GM23338 (cell line): ENCODE data around the gene MYO18B. TPM values are rescaled to one million over a fixed set of nuclear protein-coding genes. Genes with fewer than 3 reads are reported as not detected.

Experiments used
- ATAC-seq: fragments of 200-7000 bp; cut with Tn5 transposase; 3 replicates; pipeline ENCODE4 v1.9.1; 2020
- DNase-seq: peaks from one replicate; pipeline ENCODE4 v3.0.0-alpha.2; 2015; ENCODE audit warnings: low spot score
- H2AFZ ChIP-seq: fragments of 200-600 bp; sonication (generic); 2 replicates; pipeline ENCODE4 v1.8.0; 2016; ENCODE audit warnings: antibody characterized with exemption, mild to moderate bottlenecking, moderate library complexity
- H3F3A ChIP-seq: fragments of 200-600 bp; sonication (generic); replicated peaks from 2 replicates; pipeline ENCODE4 v1.8.0; 2017; ENCODE audit warnings: antibody characterized with exemption, mixed run types, low read depth
- H3K27ac ChIP-seq: fragments of 200-600 bp; sonication (generic); 2 replicates; pipeline ENCODE4 v1.6.1; 2016; ENCODE audit warnings: low read depth
- H3K27me3 ChIP-seq: fragments of 200-600 bp; sonication (generic); 2 replicates; pipeline ENCODE4 v1.8.0; 2016; ENCODE audit warnings: mild to moderate bottlenecking, mixed run types, moderate library complexity; ENCODE audit not compliant: insufficient read depth
- H3K36me3 ChIP-seq: fragments of 200-600 bp; sonication (generic); 2 replicates; pipeline ENCODE4 v1.8.0; 2016; ENCODE audit warnings: mild to moderate bottlenecking; ENCODE audit not compliant: insufficient read depth
- H3K4me1 ChIP-seq: fragments of 200-600 bp; sonication (generic); 2 replicates; pipeline ENCODE4 v1.8.0; 2016; ENCODE audit warnings: mild to moderate bottlenecking, moderate library complexity; ENCODE audit not compliant: insufficient read depth
- H3K4me2 ChIP-seq: fragments of 200-600 bp; sonication (generic); 2 replicates; pipeline ENCODE4 v1.7.1; 2017; ENCODE audit warnings: mixed run types
- H3K4me3 ChIP-seq: fragments of 200-600 bp; sonication (generic); 2 replicates; pipeline ENCODE4 v1.6.1; 2016; ENCODE audit warnings: mixed run types
- H3K79me2 ChIP-seq: fragments of 200-600 bp; sonication (generic); replicated peaks from 2 replicates; pipeline ENCODE4 v1.8.0; 2017; ENCODE audit warnings: mild to moderate bottlenecking; ENCODE audit not compliant: insufficient read depth
- H3K9me2 ChIP-seq: fragments of 200-600 bp; sonication (generic); 2 replicates; pipeline ENCODE4 v1.8.0; 2017; ENCODE audit not compliant: insufficient read depth
- H4K20me1 ChIP-seq: fragments of 200-600 bp; sonication (generic); replicated peaks from 2 replicates; pipeline ENCODE4 v1.8.0; 2017; ENCODE audit warnings: mild to moderate bottlenecking; ENCODE audit not compliant: insufficient read depth
- H3K27ac Mint-ChIP-seq: 2 replicates; pipeline ENCODE4 v1.8.0; 2020; ENCODE audit warnings: inconsistent platforms, mild to moderate bottlenecking, moderate library complexity, mixed read lengths
- H3K27me3 Mint-ChIP-seq: 3 replicates; pipeline ENCODE4 v1.8.0; 2022; ENCODE audit warnings: low read depth, mild to moderate bottlenecking, moderate library complexity, mixed read lengths, inconsistent platforms; ENCODE audit not compliant: insufficient read depth, poor library complexity
- H3K36me3 Mint-ChIP-seq: 3 replicates; pipeline ENCODE4 v1.8.0; 2021; ENCODE audit warnings: low read depth, mild to moderate bottlenecking, inconsistent platforms, moderate library complexity, mixed read lengths
- H3K4me1 Mint-ChIP-seq: 3 replicates; pipeline ENCODE4 v1.8.0; 2020; ENCODE audit warnings: mild to moderate bottlenecking, inconsistent platforms, mixed read lengths
- H3K4me3 Mint-ChIP-seq: 3 replicates; pipeline ENCODE4 v1.8.0; 2021; ENCODE audit warnings: moderate library complexity, mild to moderate bottlenecking, inconsistent platforms, mixed read lengths
- H3K9me3 Mint-ChIP-seq: 3 replicates; pipeline ENCODE4 v1.8.0; 2020; ENCODE audit warnings: moderate library complexity, mild to moderate bottlenecking, inconsistent platforms, mixed read lengths
- CREB1 ChIP-seq: fragments of 250-450 bp; sonication (Bioruptor Pico); IDR thresholded peaks from 2 replicates; pipeline ENCODE4 v1.5.0; 2020; ENCODE audit warnings: low read depth, mild to moderate bottlenecking, moderate library complexity
- CTCF ChIP-seq, 2 experiments: fragments of 200-600 bp in 1 of 2; sonication (generic) in 1 of 2; conservative IDR thresholded peaks; 2 replicates each; pipeline versions ENCODE4 v1.5.1 to v1.6.1; 2016 to 2017; ENCODE audit warnings: antibody characterized with exemption in 2 of 2, low read depth in 2 of 2, mild to moderate bottlenecking in 2 of 2, moderate library complexity in 1 of 2
- ETS1 ChIP-seq: IDR thresholded peaks from 2 replicates; pipeline ENCODE4 v1.6.1; 2016; ENCODE audit warnings: antibody characterized with exemption
- EZH2 ChIP-seq: fragments of 200-600 bp; sonication (generic); IDR thresholded peaks from one replicate; pipeline ENCODE4 v1.8.0; 2017; ENCODE audit warnings: antibody characterized with exemption, mild to moderate bottlenecking, low read depth; ENCODE audit not compliant: unreplicated experiment
- EZH2phosphoT487 ChIP-seq: fragments of 200-600 bp; sonication (generic); IDR thresholded peaks from one replicate; pipeline ENCODE4 v1.8.1; 2018; ENCODE audit warnings: antibody characterized with exemption; ENCODE audit not compliant: unreplicated experiment
- JUNB ChIP-seq: IDR thresholded peaks from one replicate; pipeline ENCODE4 v1.6.1; 2016; ENCODE audit warnings: antibody characterized with exemption; ENCODE audit not compliant: unreplicated experiment
- NANOG ChIP-seq: IDR thresholded peaks from 2 replicates; pipeline ENCODE4 v1.6.1; 2016; ENCODE audit warnings: antibody characterized with exemption, borderline replicate concordance
- POLR2AphosphoS5 ChIP-seq: IDR thresholded peaks from 2 replicates; pipeline ENCODE4 v1.6.1; 2016; ENCODE audit warnings: antibody characterized with exemption, low read depth
- REST ChIP-seq: IDR thresholded peaks from one replicate; pipeline ENCODE4 v1.6.1; 2018; ENCODE audit warnings: antibody characterized with exemption; ENCODE audit not compliant: unreplicated experiment
- STAT1 ChIP-seq: IDR thresholded peaks from one replicate; pipeline ENCODE4 v1.6.1; 2016; ENCODE audit warnings: antibody characterized with exemption; ENCODE audit not compliant: unreplicated experiment
- ZNF114 ChIP-seq: fragments of 250-450 bp; sonication (Bioruptor Pico); IDR thresholded peaks from 2 replicates; pipeline ENCODE4 v1.5.0; 2020; ENCODE audit warnings: mild to moderate bottlenecking, moderate library complexity
- ZNF331 ChIP-seq: fragments of 250-450 bp; sonication (Bioruptor Pico); IDR thresholded peaks from 2 replicates; pipeline ENCODE4 v1.5.0; 2020; ENCODE audit warnings: low read depth, mild to moderate bottlenecking, moderate library complexity
- ZNF462 ChIP-seq: fragments of 250-450 bp; sonication (Bioruptor Pico); IDR thresholded peaks from 2 replicates; pipeline ENCODE4 v1.5.0; 2020; ENCODE audit warnings: mild to moderate bottlenecking, moderate library complexity
- polyA plus RNA-seq: library from polyadenylated mRNA; unstranded; fragments of >200 nt; fragmentation: Nextera tagmentation; extraction: Ambion mirVana; gene quantifications from 2 replicates; pipeline ENCODE4 v1.2.1, GENCODE V29; 2016
- total RNA-seq: library from RNA; depleted of rRNA; stranded (reverse); fragments of >200 nt; shearing (Covaris generic); gene quantifications from 2 replicates; pipeline ENCODE4 v1.2.3, GENCODE V29; 2014

The MYO18B gene
- total and polyA plus RNA-seq, 2 experiments from 2014 or later = 0.36 to 0.45 TPM

GRCh38 chr22:25779890-25780289 is 37.9 kb downstream of the MYO18B start:
- Histone ChIP-seq H4K20me1 (no peaks in the 10 kb centered on the region), H3K4me2 (no peak overlapping the region), H2AFZ (no peak overlapping the region), H3F3A (no peaks in the 10 kb centered on the region), H3K9me2 (no peaks in the 10 kb centered on the region), H3K27me3 (no peaks in the 10 kb centered on the region), H3K4me3 (no peak overlapping the region), H3K36me3 (no peaks in the 10 kb centered on the region), H3K79me2 (no peaks in the 10 kb centered on the region), H3K4me1 (no peaks in the 10 kb centered on the region), H3K27ac (no peak overlapping the region)
- DNase-seq = no peak
- H3K36me3 Mint-ChIP-seq = no peaks in the 10 kb centered on the region; the same call in 2 of the 3 replicates
- no peak overlapping the region for H3K27ac Mint-ChIP-seq
- peaks cover 5% of the 10 kb centered on the region; the same call in 2 of the 3 replicates for H3K4me1 Mint-ChIP-seq
- TF ChIP-seq ETS1 = no peak
- TF ChIP-seq ZNF462 (CRISPR knock-in tag) = no peak
- no peak for TF ChIP-seq ZNF114 (CRISPR knock-in tag)
- TF ChIP-seq STAT1 = no peak
- no peak for TF ChIP-seq EZH2phosphoT487
- TF ChIP-seq NANOG = no peak
- no peak for TF ChIP-seq REST
- no peak for TF ChIP-seq POLR2AphosphoS5
- no peak for TF ChIP-seq ZNF331
- no peak for TF ChIP-seq CTCF (conservative IDR thresholded peaks at IDR 0.05; ENCODE audit: low read depth in 2 of 2)
- TF ChIP-seq CREB1 (CRISPR knock-in tag) = no peak
- TF ChIP-seq EZH2 = no peak
- no peak for TF ChIP-seq JUNB
- ATAC-seq = no peak
- no peak overlapping the region for H3K4me3 Mint-ChIP-seq
- H3K9me3 Mint-ChIP-seq = no peaks in the 10 kb centered on the region; the same call in 2 of the 3 replicates
- peaks cover 5% of the 10 kb centered on the region for H3K27me3 Mint-ChIP-seq
